Epithelial cell of esophagus (primary cell): ENCODE measurements around the gene SNAPC4.

Source experiments
- DNase-seq: peaks from one replicate; pipeline ENCODE4 v3.0.0; 2010; ENCODE audit warnings: low read depth
- H3K4me3 ChIP-seq: 2 replicates; pipeline ENCODE4 v1.5.1; 2011; ENCODE audit warnings: mild to moderate bottlenecking, low read length, control low read depth
- TF ChIP-seq, protein P1 (sequence below): IDR thresholded peaks from 2 replicates; pipeline ENCODE4 v1.5.1; 2011; ENCODE audit warnings: low read depth, mild to moderate bottlenecking, low read length, control low read depth, inconsistent platforms; ENCODE audit not compliant: insufficient read depth; ENCODE audit errors: missing control alignments

Gene SNAPC4

DNA sequence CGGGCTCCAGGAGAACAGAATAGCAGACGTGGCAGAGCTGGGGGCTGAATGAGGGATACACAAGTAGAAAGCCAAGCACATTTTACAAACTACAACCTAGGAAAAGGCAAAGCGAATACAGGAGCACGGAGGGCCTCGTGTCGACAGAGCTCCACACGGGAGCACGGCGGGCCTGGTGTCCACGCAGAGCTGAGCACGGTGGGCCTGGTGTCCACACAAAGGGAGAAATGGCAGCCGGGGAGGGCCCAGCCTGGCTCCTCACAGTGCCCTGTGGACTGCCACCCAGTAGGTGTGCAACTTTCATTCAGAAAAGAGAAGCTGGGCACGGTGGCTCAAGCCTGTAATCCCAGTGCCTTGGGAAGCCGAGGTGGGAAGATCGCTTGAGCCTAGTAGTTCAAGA lies 43.1 kb upstream of the SNAPC4 start:
- DNase-seq = no peak
- TF ChIP-seq, protein P1, sequence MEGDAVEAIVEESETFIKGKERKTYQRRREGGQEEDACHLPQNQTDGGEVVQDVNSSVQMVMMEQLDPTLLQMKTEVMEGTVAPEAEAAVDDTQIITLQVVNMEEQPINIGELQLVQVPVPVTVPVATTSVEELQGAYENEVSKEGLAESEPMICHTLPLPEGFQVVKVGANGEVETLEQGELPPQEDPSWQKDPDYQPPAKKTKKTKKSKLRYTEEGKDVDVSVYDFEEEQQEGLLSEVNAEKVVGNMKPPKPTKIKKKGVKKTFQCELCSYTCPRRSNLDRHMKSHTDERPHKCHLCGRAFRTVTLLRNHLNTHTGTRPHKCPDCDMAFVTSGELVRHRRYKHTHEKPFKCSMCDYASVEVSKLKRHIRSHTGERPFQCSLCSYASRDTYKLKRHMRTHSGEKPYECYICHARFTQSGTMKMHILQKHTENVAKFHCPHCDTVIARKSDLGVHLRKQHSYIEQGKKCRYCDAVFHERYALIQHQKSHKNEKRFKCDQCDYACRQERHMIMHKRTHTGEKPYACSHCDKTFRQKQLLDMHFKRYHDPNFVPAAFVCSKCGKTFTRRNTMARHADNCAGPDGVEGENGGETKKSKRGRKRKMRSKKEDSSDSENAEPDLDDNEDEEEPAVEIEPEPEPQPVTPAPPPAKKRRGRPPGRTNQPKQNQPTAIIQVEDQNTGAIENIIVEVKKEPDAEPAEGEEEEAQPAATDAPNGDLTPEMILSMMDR = no peak
- no peak overlapping the region for H3K4me3 ChIP-seq

DNA sequence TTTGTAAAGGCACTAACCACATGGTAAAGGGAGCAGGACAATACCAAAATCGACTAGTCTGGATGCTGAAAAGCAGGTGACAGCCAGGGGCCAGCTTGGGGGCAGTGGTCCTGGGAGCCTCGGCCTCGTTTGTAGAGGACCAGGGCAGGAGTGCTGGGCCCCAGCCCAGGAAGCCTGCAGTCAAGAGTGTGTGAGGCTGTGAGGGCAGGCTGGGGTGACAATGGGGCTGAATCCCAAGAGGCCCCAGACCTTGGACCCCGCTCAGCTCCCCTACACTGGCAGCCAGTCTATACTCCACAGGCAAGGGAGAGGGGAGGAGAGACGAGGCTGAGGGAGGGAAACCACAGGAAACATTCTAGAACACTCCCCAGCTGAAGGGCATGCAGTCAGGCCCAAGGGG lies 42.3 kb upstream of the SNAPC4 start:
- H3K4me3 ChIP-seq = no peak overlapping the region
- TF ChIP-seq, protein P1 = no peak
- DNase-seq = no peak

DNA sequence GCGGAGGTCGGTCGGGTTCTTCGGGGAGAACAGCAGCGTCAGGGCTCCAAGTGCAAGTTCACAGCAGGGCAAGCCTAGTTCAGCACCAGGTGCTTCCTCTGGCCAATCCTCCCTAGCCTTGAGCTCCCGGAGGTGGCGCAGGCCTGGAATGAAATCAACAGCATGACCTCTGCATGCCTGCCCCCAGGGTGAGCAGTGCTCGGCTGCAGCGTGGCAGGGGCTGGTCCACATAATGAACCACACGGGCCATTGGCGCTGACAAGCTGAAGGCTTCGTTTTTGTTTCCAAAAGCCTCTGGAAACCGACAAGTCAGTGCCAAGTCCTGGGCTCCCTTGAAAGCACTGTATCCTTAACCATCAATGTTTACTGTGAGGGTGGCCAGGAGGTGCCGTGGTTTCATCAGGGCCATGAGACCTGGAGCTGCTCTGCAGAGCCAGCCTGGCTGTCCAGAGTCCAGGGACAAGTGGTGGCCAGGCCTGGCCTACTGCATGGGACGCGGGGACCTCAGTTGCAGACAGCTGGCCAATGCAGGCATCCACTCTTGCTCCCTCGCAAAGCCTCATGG lies 41.8 kb upstream of the SNAPC4 start:
- H3K4me3 ChIP-seq = no peak overlapping the region
- no peak for DNase-seq
- TF ChIP-seq, protein P1 = no peak

DNA sequence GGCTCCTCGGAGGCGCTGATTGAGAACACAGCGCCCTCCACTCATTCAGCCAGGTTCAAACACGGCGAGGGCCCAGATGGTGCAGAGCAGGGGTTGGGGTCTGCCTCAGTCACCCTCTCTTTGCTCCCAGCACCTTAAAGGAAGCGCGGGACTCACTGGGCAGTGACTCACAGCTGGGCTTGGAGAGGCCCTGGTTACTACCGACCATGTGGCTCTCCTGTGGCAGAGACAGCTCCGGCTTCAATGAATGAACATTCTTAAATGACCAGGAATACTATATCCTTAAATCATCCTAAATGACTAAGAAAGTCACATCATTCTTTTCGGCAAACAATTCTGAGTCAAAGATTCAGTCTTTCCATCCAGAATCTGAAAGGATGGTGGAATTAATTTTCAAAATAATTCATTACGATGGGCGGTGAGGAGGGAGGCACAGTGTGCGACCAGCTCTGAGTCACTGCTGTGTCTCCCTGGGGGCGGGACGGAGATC lies 41.3 kb upstream of the SNAPC4 start:
- no peak overlapping the region for H3K4me3 ChIP-seq
- DNase-seq = no peak
- TF ChIP-seq, protein P1 = no peak

DNA sequence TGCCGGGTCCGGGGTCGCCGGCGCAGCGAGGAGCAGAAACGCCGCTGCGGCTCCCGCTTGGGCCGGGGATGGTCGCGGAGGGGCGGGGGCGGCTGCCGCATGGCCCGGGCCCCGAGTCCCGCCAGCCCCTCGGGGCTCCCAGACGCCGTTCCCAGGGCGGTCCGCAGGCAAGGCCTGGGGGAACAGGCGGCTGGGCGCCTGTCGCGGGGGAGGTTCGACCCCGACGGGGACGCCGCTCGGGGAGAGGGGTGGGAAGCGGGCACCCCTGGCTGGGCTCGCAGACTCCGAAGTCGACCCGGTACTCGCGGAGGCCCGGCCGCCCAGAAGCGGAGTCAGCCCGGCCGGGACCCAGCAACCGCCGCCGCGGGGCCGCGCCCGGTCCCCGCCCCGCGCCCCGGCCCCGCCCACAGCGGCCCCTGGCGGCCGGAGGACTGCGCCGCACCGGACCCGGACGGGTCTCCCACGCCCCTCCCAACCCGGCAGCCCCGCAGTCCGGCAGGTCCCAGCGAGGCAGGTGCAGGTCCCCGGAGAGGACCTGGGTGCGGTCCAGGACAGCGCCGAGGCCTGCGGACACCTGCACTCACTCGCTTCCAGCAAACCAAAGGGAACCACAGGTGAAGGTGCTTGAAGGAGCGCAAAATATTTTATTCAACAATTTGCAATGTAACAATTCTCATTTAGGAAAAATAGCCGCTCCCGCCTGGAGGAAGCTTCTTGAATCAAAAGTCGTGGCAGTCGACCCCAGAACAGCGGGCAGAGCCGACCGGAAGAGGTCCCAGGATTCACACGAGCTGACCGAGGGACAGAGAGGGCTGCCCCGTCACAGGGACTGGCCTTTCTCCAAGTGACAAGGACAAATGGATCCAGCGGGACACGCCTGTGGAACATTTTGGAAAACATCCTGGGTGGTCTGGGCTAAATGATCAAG lies 39.8 kb upstream of the SNAPC4 start, which contains the start of gene INPP5E:
Gene INPP5E, minus strand, starts transcription at position 365 of the 928 bp plus-strand sequence. CDS start 426 bp downstream, outside the sequence.
- peak within 1 kb of the TSS; percentile 65 for H3K4me3 ChIP-seq
- DNase-seq = peak; percentile 72
- TF ChIP-seq, protein P1 = peak; percentile 36

DNA sequence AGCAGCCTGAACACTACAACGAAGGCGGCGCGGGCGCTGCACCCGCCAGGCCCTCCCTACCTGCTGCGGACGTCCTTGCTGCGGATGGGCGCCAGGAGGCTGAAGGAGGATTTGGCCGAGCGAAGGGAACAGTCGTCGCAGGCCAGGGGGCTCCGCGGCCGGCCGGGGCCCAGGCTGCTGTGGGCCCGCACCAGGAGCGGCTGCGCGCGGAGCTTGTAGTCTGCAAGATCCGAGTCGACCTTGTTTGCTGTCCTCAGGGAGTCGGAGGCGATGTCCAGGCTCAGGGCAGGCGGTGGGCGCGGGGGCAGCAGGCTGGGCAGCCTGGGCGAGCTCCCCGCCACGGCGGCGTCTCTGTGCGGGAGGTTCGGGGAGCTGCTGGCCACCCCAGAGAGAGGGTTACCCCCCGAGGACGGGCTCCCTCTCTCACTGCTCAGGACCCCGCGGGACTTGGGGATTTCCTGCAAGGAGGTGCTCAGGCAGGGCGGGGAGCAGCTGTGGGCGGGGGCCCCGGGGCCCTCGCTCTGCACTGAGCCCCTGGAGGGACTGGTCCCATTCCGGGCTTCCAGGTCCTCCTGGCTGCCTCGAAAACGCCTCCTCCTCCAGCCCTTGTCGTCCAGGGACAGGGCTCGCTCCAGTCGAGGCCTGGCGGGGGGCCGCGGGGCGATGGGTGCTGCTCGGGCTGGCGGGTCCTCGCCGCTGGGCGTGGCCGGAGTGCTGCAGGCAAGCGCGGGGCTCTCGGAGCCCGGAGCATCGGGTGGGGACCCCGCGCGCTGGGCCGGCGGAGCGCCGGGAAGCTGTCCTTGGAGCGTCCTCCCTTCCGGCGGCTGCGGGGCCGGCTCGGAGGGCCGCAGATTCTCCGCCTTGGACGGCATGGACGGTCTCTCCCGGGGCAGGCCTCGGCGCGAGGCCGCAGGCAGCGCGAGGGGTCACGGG lies 38.8 kb upstream of the SNAPC4 start:
- peak overlapping the region; percentile 65 for H3K4me3 ChIP-seq

More for the DNA sequence above, 38.8 kb upstream of the SNAPC4 start:
- DNase-seq = peak; percentile 39
- TF ChIP-seq, protein P1 = no peak
